ENCODE results near the gene TXLNG.

- TF ChIP-seq SNAPC5 (CRISPR knock-in tag; IDR thresholded peaks at IDR 0.05; ENCODE audit: borderline replicate concordance) (no peak), TOE1 (CRISPR knock-in tag; IDR thresholded peaks at IDR 0.05) (no peak), SALL2 (CRISPR knock-in tag; IDR thresholded peaks at IDR 0.05) (no peak), ZNF878 (CRISPR knock-in tag; IDR thresholded peaks at IDR 0.05) (no peak), CTCF (CRISPR knock-in tag; IDR thresholded peaks at IDR 0.05) (no peak), REST (IDR thresholded peaks at IDR 0.05; ENCODE audit: borderline replicate concordance in 1 of 2, low read depth in 1 of 2, low read length in 2 of 2) (no peak), NKX3-1 (CRISPR knock-in tag; IDR thresholded peaks at IDR 0.05) (no peak), ATF1 (CRISPR knock-in tag; IDR thresholded peaks at IDR 0.05) (no peak)
Observed at GRCh38 chrX:16843208-16843909, 57.1 kb downstream of the TXLNG start.
